ENCODE measurements around the gene PHYHD1.

Gene PHYHD1

DNA sequence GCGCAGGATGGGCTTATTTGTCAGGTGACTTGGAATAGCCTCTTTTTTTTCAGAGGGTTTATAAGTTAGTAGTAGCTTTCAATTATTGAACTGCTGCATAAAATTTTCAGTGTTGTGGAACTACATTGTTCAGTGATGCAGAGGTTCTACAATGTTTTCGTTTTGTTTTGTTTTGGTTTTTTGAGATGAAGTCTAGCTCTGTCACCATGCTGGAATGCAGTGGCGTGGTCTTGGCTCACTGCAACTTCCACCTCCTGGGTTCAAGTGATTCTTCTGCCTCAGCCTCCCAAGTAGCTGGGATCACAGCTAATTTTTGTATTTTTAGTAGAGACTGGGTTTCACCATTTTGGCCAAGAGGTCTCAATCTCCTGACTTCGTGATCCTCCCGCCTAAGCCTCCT lies 48.7 kb downstream of the PHYHD1 start:
- H3K36me3 Mint-ChIP-seq, result peaks cover 16% of the 10 kb centered on the region
- H3K27me3 Mint-ChIP-seq, result no peaks in the 10 kb centered on the region

DNA sequence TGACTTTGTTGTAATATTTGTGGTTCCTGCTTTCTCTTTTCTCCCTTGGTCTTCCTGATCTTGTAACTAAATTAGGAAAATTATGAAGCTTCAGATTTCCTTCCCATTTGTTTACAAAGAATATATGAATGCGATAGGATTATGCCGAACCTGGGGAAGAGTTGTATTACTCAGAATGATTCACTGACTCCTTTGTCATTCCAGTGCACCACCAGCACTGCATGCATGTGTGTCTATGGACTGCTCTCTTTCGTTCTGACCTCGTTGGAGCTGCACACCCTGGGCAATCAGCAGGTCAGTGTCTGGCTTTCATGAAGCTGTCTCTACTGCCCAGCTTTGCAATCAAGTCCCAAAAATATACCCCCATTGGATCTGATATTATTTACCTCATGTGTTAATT lies 52.2 kb downstream of the PHYHD1 start:
- Mint-ChIP-seq H3K4me1 (no peaks in the 10 kb centered on the region), H3K36me3 (peaks cover 17% of the 10 kb centered on the region), H3K9me3 (no peaks in the 10 kb centered on the region), H3K27me3 (no peaks in the 10 kb centered on the region), H3K4me3 (no peak overlapping the region), H3K27ac (no peak overlapping the region)

More for the DNA sequence above, 48.7 kb downstream of the PHYHD1 start:
- Mint-ChIP-seq H3K27ac (no peak overlapping the region), H3K9me3 (no peaks in the 10 kb centered on the region), H3K4me3 (no peak overlapping the region), H3K4me1 (no peaks in the 10 kb centered on the region)

DNA sequence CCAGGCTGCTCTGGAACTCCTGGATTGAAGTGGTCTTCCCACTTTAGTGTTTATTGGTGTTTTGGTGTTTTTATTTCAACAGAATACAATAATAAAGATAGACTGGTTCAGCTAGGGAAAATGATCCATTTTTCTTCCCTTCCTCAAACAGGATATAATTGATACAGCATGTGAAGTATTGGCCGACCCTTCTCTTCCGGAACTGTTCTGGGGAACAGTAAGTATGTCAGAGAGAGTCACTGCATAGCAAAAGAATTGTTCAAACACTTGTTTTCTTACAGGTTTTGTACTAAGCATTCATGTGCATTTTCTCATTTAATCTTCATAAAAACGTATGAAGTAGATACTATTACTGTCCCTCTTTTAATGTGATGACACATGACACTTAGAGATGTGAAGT lies 58.3 kb downstream of the PHYHD1 start:
- Mint-ChIP-seq H3K36me3 (peaks cover 26% of the 10 kb centered on the region), H3K27ac (no peak overlapping the region), H3K4me1 (no peaks in the 10 kb centered on the region), H3K4me3 (no peak overlapping the region), H3K9me3 (no peaks in the 10 kb centered on the region), H3K27me3 (no peaks in the 10 kb centered on the region)

DNA sequence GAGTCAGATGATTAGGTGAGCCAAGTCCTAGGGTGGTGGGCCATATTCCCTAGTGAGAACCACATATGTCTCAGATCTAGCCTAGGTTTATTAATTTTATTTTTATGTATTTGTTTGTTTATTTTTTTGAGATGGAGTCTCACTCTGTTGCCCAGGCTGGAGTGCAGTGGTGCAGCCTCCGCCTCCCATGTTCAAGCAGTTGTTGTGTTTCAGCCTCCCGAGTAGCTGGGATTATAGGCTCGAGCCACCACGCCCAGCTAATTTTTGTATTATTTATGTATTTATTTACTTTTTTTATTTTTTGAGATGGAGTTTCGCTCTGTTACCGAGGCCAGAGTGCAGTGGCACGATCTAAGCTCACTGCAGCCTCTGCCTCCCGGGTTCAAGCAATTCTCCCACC lies 62.8 kb downstream of the PHYHD1 start:
- peaks cover 38% of the 10 kb centered on the region for H3K36me3 Mint-ChIP-seq
- H3K27ac Mint-ChIP-seq, result no peak overlapping the region
- H3K4me3 Mint-ChIP-seq, result no peak overlapping the region
- H3K27me3 Mint-ChIP-seq, result no peaks in the 10 kb centered on the region
- no peaks in the 10 kb centered on the region for H3K9me3 Mint-ChIP-seq
- no peaks in the 10 kb centered on the region for H3K4me1 Mint-ChIP-seq

DNA sequence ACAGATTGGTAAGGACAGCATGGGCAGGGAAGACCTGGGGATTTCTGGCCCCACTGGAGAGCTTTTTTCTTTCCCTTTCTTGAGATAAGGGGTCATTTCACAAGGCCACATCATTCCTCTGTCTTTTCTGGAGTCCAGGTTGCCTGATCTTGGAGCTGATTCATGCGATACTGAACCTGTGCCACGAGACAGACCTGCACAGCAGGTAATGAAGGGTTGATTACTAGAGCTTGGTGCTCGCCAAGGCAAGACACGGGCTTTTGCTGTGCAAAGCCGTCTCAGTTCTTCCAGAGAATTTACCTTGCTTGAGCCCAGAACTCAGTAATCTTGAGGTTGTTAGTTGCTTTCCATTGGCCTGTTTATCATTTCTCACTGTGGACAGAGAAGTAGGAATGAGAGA lies 65.9 kb downstream of the PHYHD1 start:
- Mint-ChIP-seq H3K9me3 (no peaks in the 10 kb centered on the region), H3K4me1 (no peaks in the 10 kb centered on the region), H3K27ac (no peak overlapping the region), H3K36me3 (peaks cover 25% of the 10 kb centered on the region), H3K4me3 (no peak overlapping the region), H3K27me3 (no peaks in the 10 kb centered on the region)

DNA sequence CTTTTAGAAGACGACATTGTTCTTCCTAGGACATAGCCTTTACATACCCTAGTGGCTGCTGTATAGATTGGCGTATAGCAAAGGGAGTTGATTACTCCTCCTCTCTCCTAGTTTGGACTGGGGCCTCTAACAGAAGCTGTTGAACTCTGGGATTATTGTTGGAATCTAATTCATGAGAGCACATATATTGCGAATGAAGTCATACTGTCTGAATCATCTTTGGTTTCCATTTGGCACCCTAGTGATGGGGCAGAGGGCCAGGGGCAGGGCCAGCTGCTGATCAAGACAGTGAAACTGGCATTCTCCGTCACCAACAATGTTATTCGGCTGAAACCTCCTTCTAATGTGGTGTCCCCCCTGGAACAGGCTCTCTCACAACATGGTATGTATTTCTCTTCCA lies 67.0 kb downstream of the PHYHD1 start:
- H3K36me3 Mint-ChIP-seq, result peaks cover 25% of the 10 kb centered on the region
- no peak overlapping the region for H3K27ac Mint-ChIP-seq
- no peaks in the 10 kb centered on the region for H3K27me3 Mint-ChIP-seq

More for the DNA sequence above, 67.0 kb downstream of the PHYHD1 start:
- Mint-ChIP-seq H3K4me3 (no peak overlapping the region), H3K9me3 (no peaks in the 10 kb centered on the region), H3K4me1 (no peaks in the 10 kb centered on the region)

All from activated naive CD4-positive, alpha-beta T cell treated with anti-CD3 and anti-CD28 coated beads, Interleukin-2, amount 50 U/mL, for 24 hours (primary cell).